IMR-90 (cell line): ENCODE data around the gene KRTAP21-3. TPM values are rescaled to one million over a fixed set of nuclear protein-coding genes. Genes with fewer than 3 reads are reported as not detected.

ENCODE experiments used
- ATAC-seq: fragments of 200-7000 bp; cut with Tn5 transposase; 2 replicates; pipeline ENCODE4 v1.9.1; 2020; ENCODE audit warnings: low read depth, mild to moderate bottlenecking, moderate library complexity
- BruUV-seq: library from RNA; stranded (reverse); fragments of 400-500 nt; replicated peaks from 2 replicates; lab custom pipeline; 2021; lab: Mats Ljungman, UMichigan
- CTCF ChIA-PET: fragments of 300-600 bp; formaldehyde crosslinking; extraction: SDS; loops from one replicate; lab custom pipeline; 2021; ENCODE audit warnings: antibody characterized with exemption; lab: Yijun Ruan, JAX
- POLR2A ChIA-PET: fragments of 300-600 bp; sonication (Branson Sonifier 250); formaldehyde crosslinking; loops from one replicate; lab custom pipeline; 2022; ENCODE audit warnings: antibody characterized with exemption; ENCODE audit not compliant: unreplicated experiment; lab: Charles Lee
- DNase-seq: peaks from one replicate; pipeline ENCODE4 v3.0.0; 2013
- H2AFZ ChIP-seq: replicated peaks from 2 replicates; pipeline ENCODE3; 2013; ENCODE audit warnings: low read length, mild to moderate bottlenecking; ENCODE audit not compliant: poor library complexity
- H2AK5ac ChIP-seq: 2 replicates; pipeline ENCODE4 v1.6.1; 2013; ENCODE audit warnings: low read depth, low read length, inconsistent platforms
- H2AK9ac ChIP-seq: replicated peaks from 2 replicates; pipeline ENCODE3; 2013; ENCODE audit warnings: mild to moderate bottlenecking, low read depth, low read length, moderate library complexity; ENCODE audit not compliant: poor library complexity
- H2BK120ac ChIP-seq: 2 replicates; pipeline ENCODE4 v1.6.1; 2013; ENCODE audit warnings: low read depth, low read length, inconsistent platforms
- H2BK15ac ChIP-seq: 3 replicates; pipeline ENCODE4 v1.6.1; 2013; ENCODE audit warnings: low read depth, low read length, inconsistent platforms
- H2BK20ac ChIP-seq: 2 replicates; pipeline ENCODE4 v1.6.1; 2013; ENCODE audit warnings: low read depth, mild to moderate bottlenecking, inconsistent platforms, low read length, moderate library complexity
- H2BK5ac ChIP-seq: 2 replicates; pipeline ENCODE4 v1.6.1; 2013; ENCODE audit warnings: mild to moderate bottlenecking, low read depth, low read length, inconsistent platforms; ENCODE audit not compliant: poor library complexity, severe bottlenecking
- H3K14ac ChIP-seq: replicated peaks from 2 replicates; pipeline ENCODE4 v1.6.1; 2013; ENCODE audit warnings: low read depth, low read length, inconsistent platforms
- H3K18ac ChIP-seq: 2 replicates; pipeline ENCODE4 v1.6.1; 2013; ENCODE audit warnings: low read depth, low read length, control low read depth
- H3K23ac ChIP-seq: 2 replicates; pipeline ENCODE4 v1.6.1; 2013; ENCODE audit warnings: low read depth, low read length, inconsistent platforms
- H3K27ac ChIP-seq: 2 replicates; pipeline ENCODE4 v1.5.1; 2013; ENCODE audit warnings: mild to moderate bottlenecking, control low read depth, low read length; ENCODE audit not compliant: insufficient read depth
- H3K27me3 ChIP-seq: 2 replicates; pipeline ENCODE4 v1.6.1; 2013; ENCODE audit warnings: low read length; ENCODE audit not compliant: control insufficient read depth, insufficient read depth
- H3K36me3 ChIP-seq: 2 replicates; pipeline ENCODE4 v1.6.1; 2013; ENCODE audit warnings: low read length, mixed read lengths; ENCODE audit not compliant: control insufficient read depth, insufficient read depth
- H3K4ac ChIP-seq: 2 replicates; pipeline ENCODE4 v1.6.1; 2013; ENCODE audit warnings: low read depth, low read length, inconsistent platforms
- H3K4me1 ChIP-seq: 2 replicates; pipeline ENCODE4 v1.6.1; 2013; ENCODE audit warnings: low read length, mixed read lengths; ENCODE audit not compliant: control insufficient read depth, insufficient read depth
- H3K4me2 ChIP-seq: 2 replicates; pipeline ENCODE4 v1.6.1; 2013; ENCODE audit warnings: low read depth, mild to moderate bottlenecking, control low read depth, low read length, moderate library complexity
- H3K4me3 ChIP-seq: 2 replicates; pipeline ENCODE4 v1.5.1; 2013; ENCODE audit warnings: low read depth, mild to moderate bottlenecking, control low read depth, low read length, moderate library complexity; ENCODE audit not compliant: insufficient read depth
- H3K56ac ChIP-seq: 2 replicates; pipeline ENCODE4 v1.6.1; 2013; ENCODE audit warnings: low read length, inconsistent platforms; ENCODE audit not compliant: insufficient read depth; ENCODE audit errors: extremely low read depth
- H3K79me1 ChIP-seq, 2 experiments: 2 replicates each; pipeline ENCODE4 v1.6.1; 2013; ENCODE audit warnings: low read length in 2 of 2, inconsistent platforms in 1 of 2, low read depth in 1 of 2
- H3K9ac ChIP-seq: 2 replicates; pipeline ENCODE4 v1.6.1; 2013; ENCODE audit warnings: low read depth, low read length, control low read depth
- H3K9me1 ChIP-seq: 2 replicates; pipeline ENCODE4 v1.6.1; 2013; ENCODE audit warnings: low read length, inconsistent platforms; ENCODE audit not compliant: insufficient read depth
- H3K9me3 ChIP-seq: 2 replicates; pipeline ENCODE4 v1.6.1; 2013; ENCODE audit warnings: low read length; ENCODE audit not compliant: control insufficient read depth, insufficient read depth
- H4K20me1 ChIP-seq: 2 replicates; pipeline ENCODE4 v1.6.1; 2013; ENCODE audit warnings: low read length, inconsistent platforms; ENCODE audit not compliant: insufficient read depth
- H4K5ac ChIP-seq: 2 replicates; pipeline ENCODE4 v1.6.1; 2013; ENCODE audit warnings: mild to moderate bottlenecking, low read depth, low read length, control low read depth
- H4K8ac ChIP-seq, 2 experiments: 2 replicates each; pipeline ENCODE4 v1.6.1; 2013; ENCODE audit warnings: low read depth in 2 of 2, low read length in 2 of 2, control low read depth in 1 of 2, inconsistent platforms in 1 of 2
- H4K91ac ChIP-seq: 2 replicates; pipeline ENCODE4 v1.6.1; 2013; ENCODE audit warnings: low read depth, low read length, inconsistent platforms; ENCODE audit not compliant: insufficient read depth
- CEBPB ChIP-seq: IDR thresholded peaks from 2 replicates; pipeline ENCODE4 v1.6.1; 2012; ENCODE audit warnings: low read depth, low read length, improper control_type of control experiment
- ELK1 ChIP-seq: fragments of 150-350 bp; IDR thresholded peaks from 2 replicates; pipeline ENCODE4 v1.6.1; 2016; ENCODE audit warnings: low read depth, mild to moderate bottlenecking, low read length, moderate library complexity, borderline replicate concordance
- MAFK ChIP-seq: IDR thresholded peaks from 2 replicates; pipeline ENCODE4 v1.6.1; 2012; ENCODE audit warnings: low read depth, low read length, improper control_type of control experiment
- POLR2A ChIP-seq: IDR thresholded peaks from 2 replicates; pipeline ENCODE4 v1.6.1; 2012; ENCODE audit warnings: mild to moderate bottlenecking, low read depth, low read length
- RAD21 ChIP-seq: IDR thresholded peaks from 2 replicates; pipeline ENCODE4 v1.6.1; 2012; ENCODE audit warnings: low read length, improper control_type of control experiment
- USF2 ChIP-seq: fragments of 150-350 bp; IDR thresholded peaks from 2 replicates; pipeline ENCODE4 v1.6.1; 2017; ENCODE audit warnings: mild to moderate bottlenecking, antibody characterized with exemption, low read length, low read depth
- WGBS, 2 experiments: methylation state at CpG; one replicate each; pipeline versions ENCODE4 v1.1.5 to v1.1.7; 2013; ENCODE audit warnings: missing lambda C conversion rate in 2 of 2; ENCODE audit not compliant: insufficient read length in 1 of 2; ENCODE audit errors: extremely low coverage in 2 of 2; 5-methylcytosine and 5-hydroxymethylcytosine counted together
- dilution Hi-C: fragments of 300-500 bp; cut with HindIII; formaldehyde crosslinking; loops from one replicate; pipeline ENCODE4 v1.14.3; 2018; ENCODE audit warnings: low sequenced_read_pairs; ENCODE audit not compliant: unreplicated experiment
- in situ Hi-C: fragments of 300-500 bp; cut with MboI; formaldehyde crosslinking; loops from 3 replicates; pipeline ENCODE4 v1.14.3; 2019; ENCODE audit warnings: low sequenced_read_pairs, inconsistent platforms, mixed read lengths
- intact Hi-C: fragments of 100-400 bp; cut with micrococcal nuclease; formaldehyde crosslinking; loops from 2 replicates; pipeline ENCODE4 v1.10.0; 2022
- polyA plus RNA-seq, 3 experiments: library from polyadenylated mRNA; depleted of rRNA; stranded (reverse); fragments of >200 nt; gene quantifications; 2 replicates each; pipeline ENCODE4 v1.2.3, GENCODE V29; 2012; ENCODE audit warnings: low replicate concordance in 1 of 3
- total RNA-seq: library from RNA; depleted of rRNA; stranded (reverse); fragments of >200 nt; gene quantifications from 2 replicates; pipeline ENCODE4 v1.2.3, GENCODE V29; 2012

Gene KRTAP21-3
- total and polyA plus RNA-seq, 2 of the 4 experiments (the other 2 are of a cell fraction), result not detected

GRCh38 chr21:30714456-30714855 is 4.1 kb downstream of the KRTAP21-3 start:
- no peak overlapping the region for H2BK5ac ChIP-seq
- no peaks in the 10 kb centered on the region for H3K79me1 ChIP-seq
- no peak overlapping the region for H2BK15ac ChIP-seq
- WGBS, 2 experiments, result no CpG with 5 or more reads among the region's 3 CpGs
- H4K8ac ChIP-seq, result no peak overlapping the region
- CTCF ChIA-PET, result no interaction called here
- TF ChIP-seq ELK1 (no peak), CEBPB (no peak), MAFK (no peak), USF2 (no peak), RAD21 (no peak), POLR2A (no peak)
- intact Hi-C loops (no loop called here), dilution Hi-C loops (no loop called here), in situ Hi-C loops (no loop called here)
- no peak overlapping the region for H3K9ac ChIP-seq
- POLR2A ChIA-PET, result no interaction called here
- H2AFZ ChIP-seq, result no peak overlapping the region
- no peaks in the 10 kb centered on the region for H3K27me3 ChIP-seq
- DNase-seq (no peak), ATAC-seq (no peak)
- BruUV-seq, result no TSS peak
- no peak overlapping the region for H3K23ac ChIP-seq
- H3K4me2 ChIP-seq, result no peak overlapping the region
- H3K4me1 ChIP-seq, result no peaks in the 10 kb centered on the region
- 0 out of 2 replicates have a peak, but pooled peaks cover 3% of the 10 kb centered on the region for H3K9me3 ChIP-seq
- H4K20me1 ChIP-seq, result no peaks in the 10 kb centered on the region
- H3K56ac ChIP-seq, result no peak overlapping the region
- no peak overlapping the region for H4K91ac ChIP-seq
- H4K5ac ChIP-seq, result no peak overlapping the region
- H3K18ac ChIP-seq, result no peak overlapping the region
- H3K4me3 ChIP-seq, result no peak overlapping the region
- H2BK120ac ChIP-seq, result no peak overlapping the region
- H2AK9ac ChIP-seq, result no peak overlapping the region
- no peak overlapping the region for H3K27ac ChIP-seq
- H2AK5ac ChIP-seq, result no peak overlapping the region
- no peak overlapping the region for H3K14ac ChIP-seq
- H2BK20ac ChIP-seq, result no peak overlapping the region
- no peaks in the 10 kb centered on the region for H3K9me1 ChIP-seq
- H3K4ac ChIP-seq, result no peak overlapping the region
- no peaks in the 10 kb centered on the region for H3K36me3 ChIP-seq
